LNCaP clone FGC (cell line): ENCODE results near the gene OR2D3.
"Not testable (repeated sequence)": the region's sequence is repeated elsewhere in the genome, so short reads cannot be mapped to it uniquely, and the experiment has no call there.

ENCODE experiments used
- DNase-seq: peaks from one replicate; pipeline ENCODE4 v3.0.0-alpha.2; 2011; ENCODE audit warnings: low read depth
- H3K4me3 ChIP-seq: 2 replicates; pipeline ENCODE4 v1.5.1; 2011; ENCODE audit warnings: mild to moderate bottlenecking, low read depth, low read length, control low read depth
- CTCF ChIP-seq: IDR thresholded peaks from 2 replicates; pipeline ENCODE4 v1.5.1; 2012; ENCODE audit warnings: mild to moderate bottlenecking; ENCODE audit not compliant: control insufficient read depth, insufficient read depth; ENCODE audit errors: extremely low read depth

OR2D3 gene

DNA sequence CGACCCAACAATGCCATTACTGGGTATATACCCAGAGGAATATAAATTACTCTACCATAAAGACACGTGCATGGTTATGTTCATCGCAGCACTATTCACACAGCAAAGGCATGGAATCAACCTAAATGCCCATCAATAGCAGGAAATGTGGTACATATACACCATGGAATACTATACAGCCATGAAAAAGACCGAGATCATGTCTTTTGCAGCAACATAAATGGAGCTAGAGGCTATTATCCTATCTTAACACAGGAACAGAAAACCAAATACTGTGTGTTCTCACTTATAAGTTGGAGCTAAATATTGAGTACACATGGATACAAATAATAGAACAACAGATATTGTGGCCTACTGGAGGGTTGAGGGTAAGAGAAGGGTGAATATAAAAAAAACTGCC lies 32.0 kb upstream of the OR2D3 start:
- TF ChIP-seq CTCF, result no peak
- DNase-seq, result no peak

GRCh38 chr11:6889835-6890234 lies 31.0 kb upstream of the OR2D3 start:
- no peak overlapping the region for H3K4me3 ChIP-seq
- no peak for DNase-seq
- TF ChIP-seq CTCF, result no peak

More for the DNA sequence above, 32.0 kb upstream of the OR2D3 start:
- no peak overlapping the region for H3K4me3 ChIP-seq

GRCh38 chr11:6892400-6892799 lies 28.4 kb upstream of the OR2D3 start, which contains the start of gene OR2D2:
TSS of gene OR2D2 (minus strand) at chr11:6892500. CDS start at chr11:6892500, 0 bp downstream.
- no peak for TF ChIP-seq CTCF
- H3K4me3 ChIP-seq, result no peak within 1 kb of the TSS
- no peak for DNase-seq

GRCh38 chr11:6894097-6894496 lies 26.7 kb upstream of the OR2D3 start:
- no peak for TF ChIP-seq CTCF
- DNase-seq, result no peak
- H3K4me3 ChIP-seq, result no peak overlapping the region

- no peak for TF ChIP-seq CTCF
- no peak overlapping the region for H3K4me3 ChIP-seq
- no peak for DNase-seq
Observed at GRCh38 chr11:6895010-6895409, 25.8 kb upstream of the OR2D3 start.

DNA sequence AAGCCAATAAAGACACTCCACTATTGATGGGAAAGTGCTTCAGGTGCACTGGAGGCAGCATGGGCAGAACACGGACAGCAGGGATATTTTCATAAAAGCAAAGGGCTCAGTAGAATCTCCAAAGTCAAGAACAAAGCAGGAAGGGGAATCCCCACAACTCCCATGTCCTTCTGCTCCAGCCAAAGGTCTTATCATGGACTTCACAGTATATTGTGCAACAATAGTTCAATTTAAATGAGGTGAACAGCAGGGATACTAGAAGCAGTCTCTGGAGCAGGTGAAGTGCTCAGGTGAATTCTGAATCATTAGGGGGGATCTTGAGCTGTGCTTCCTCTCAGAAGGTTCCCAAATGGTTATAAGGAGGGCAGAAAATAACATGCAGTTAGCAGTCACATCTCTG lies 21.9 kb upstream of the OR2D3 start:
- no peak overlapping the region for H3K4me3 ChIP-seq
- TF ChIP-seq CTCF, result no peak

DNA sequence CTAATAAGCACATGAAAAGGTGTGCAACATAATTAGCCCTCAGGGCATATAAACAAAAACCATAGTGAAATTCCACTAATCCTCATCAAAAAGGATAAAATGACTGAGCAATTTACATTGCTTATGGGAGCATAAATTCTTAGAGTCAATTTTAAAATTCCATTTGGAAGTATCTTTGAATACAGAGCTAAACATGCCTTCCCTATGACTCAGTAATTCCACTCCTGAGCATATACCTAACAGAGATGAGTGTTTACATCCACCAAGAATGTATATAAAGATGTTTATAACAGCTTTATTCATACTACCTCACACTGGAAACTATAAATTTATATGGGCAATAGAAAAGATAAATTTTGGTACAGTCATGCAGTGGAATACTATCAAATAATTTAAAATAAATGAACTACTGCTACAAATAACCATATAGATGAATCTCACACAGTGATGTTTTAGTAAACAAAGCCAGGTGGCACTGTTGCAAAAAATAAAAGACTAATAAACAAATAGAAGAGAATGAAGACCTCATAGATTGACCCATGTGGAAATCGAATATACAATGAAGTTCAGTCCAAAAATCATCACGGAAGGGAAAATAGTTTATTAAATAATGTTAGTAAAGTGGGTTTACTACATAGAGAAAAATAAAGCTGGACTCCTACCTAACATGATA lies 20.3 kb upstream of the OR2D3 start:
- no peak overlapping the region for H3K4me3 ChIP-seq
- DNase-seq, result no peak
- no peak for TF ChIP-seq CTCF

More for the DNA sequence above, 21.9 kb upstream of the OR2D3 start:
- no peak for DNase-seq

GRCh38 chr11:6904804-6905203 lies 16.0 kb upstream of the OR2D3 start:
- not testable (repeated sequence) for DNase-seq, H3K4me3 ChIP-seq
